HG02623 (cell line): ENCODE data around the gene SORCS2.

Experiments
- ATAC-seq: cut with Tn5 transposase; IDR thresholded peaks from one replicate; pipeline ENCODE4 v1.9.1; 2021; ENCODE audit warnings: moderate library complexity; ENCODE audit not compliant: unreplicated experiment

The SORCS2 gene

DNA sequence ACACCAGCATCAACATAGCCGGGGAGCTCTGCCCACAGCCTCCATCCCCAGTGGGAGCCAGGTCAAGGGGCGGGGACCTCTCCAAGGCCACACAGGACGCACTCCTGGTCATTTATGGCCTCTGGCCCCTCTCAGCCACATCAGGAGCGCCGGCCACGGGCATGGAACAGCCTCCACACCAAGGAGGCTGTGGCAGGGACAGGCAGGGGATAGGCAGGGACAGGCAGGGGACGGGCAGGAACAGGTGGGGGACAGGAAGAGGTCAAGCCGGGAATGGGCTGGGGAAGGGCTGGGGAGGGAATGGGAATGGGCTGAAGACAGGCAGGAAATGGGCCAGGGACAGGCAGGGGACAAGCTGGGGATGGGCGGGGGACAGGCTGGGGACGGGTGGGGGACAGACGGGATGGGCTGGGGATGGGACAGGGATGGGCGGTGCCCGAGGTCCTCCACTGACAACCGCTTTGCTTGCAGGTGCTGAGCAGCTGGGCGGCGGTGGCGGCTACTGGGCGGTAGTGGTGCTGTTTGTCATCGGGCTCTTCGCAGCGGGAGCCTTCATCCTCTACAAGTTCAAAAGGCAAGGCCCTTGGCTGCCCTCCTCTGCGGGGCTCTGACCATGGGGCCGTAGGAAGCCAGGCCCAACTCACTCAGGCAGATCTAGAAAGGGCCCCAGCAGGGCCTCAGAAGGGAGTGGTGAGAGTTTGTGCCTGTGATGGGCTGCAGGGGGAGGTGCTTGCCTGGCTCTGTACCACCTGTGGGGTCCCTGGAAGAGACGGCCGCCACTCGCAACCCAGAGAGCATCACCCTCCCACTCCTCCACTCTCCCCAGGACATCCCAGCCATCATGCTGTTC lies 541.7 kb downstream of the SORCS2 start:
- ATAC-seq: no peak

GRCh38 chr4:7734651-7735260 lies 542.4 kb downstream of the SORCS2 start:
- ATAC-seq: no peak

DNA sequence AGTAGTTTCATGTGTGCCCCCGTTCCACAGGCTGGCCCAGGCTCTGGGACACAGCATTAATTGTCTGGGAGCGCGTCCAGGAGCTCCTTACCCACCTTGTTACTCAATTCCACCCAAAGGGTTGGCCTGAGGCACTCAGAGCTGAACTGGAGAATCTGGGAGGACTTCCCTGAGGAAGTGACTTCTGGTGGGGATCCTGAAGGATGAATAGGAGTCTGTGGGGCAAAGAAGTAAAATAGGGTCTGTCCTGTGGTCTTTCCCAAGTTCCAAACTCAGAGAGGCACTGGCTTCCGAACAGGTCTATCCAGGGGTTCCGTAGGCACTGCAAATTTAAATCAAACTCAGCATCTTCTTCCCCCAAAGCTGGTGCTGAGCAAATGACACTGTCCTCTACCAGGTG lies 543.1 kb downstream of the SORCS2 start:
- ATAC-seq: no peak

DNA sequence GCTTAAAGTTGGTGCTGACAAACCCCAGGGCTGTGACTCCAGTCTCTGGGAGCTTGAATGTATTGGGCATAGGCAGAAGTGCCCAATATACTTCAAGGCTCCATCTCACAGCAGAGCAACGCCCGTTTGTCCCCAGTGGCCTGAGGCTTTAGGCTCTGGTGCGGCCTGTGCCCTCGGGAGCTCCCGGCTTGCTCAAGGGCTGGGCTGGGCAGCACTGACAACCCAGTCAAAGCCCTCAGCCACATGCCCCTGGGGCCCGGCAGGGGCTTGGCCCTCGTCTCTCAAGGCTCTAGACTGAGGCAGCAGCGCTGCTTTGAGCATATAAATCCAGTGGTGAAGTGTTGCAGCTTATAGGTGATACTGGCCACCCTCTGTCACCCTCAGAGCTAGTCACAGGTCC lies 543.6 kb downstream of the SORCS2 start:
- no peak for ATAC-seq

DNA sequence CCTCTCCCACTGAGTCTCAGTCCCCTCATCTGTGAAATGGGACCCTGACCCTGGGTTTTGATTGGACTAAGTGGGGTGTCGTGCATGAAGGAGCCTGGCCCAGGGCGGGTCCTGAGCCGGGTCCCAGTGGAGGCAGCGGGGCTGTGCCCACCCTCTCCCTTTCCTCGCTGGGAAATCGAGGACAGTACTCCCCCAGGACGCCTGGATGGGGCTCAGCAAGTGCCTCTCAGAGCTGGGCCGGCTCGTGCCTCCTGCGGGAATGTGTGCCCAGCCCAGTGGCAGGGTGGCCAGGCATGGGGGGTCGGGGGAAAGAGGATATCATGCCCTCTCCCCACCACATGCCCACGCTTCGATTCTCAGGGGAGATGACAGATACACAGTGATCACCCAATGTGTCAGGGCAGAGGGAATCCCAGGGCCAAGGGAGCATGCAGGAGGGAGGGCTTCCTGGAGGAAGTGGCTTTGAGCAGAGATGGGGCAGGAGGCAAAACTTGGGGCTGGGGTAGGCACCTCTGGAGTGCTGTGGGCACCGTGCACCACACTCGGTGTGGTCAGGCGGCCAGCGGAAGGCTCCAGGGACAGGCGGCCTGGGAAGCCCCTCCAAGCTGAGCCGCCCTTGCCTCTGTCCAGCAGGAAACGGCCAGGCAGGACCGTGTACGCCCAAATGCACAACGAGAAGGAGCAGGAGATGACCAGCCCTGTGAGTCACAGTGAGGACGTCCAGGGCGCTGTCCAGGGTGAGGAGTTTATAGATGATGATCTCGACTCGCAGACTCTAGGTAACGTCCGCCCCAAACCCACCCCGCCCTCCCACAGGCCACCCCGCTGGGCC lies 544.3 kb downstream of the SORCS2 start:
- ATAC-seq: no peak

DNA sequence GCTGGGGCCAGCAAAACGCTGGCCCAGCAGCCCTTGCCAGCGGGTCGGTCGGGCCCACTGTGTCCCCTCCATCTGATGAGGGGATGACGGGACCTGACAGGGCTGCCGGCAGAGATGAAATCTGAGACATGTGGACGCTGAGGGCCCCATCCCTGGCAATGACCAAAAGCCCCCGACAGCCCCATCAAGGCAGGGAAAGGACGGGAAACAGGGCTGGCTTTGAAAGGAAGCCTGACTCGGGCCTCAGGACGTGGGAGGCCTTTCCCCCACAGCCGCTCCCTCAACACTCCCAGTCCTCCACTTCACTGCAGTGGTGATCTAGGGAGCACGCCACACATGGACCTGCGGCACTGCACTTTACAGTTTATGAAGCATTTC lies 544.9 kb downstream of the SORCS2 start:
- ATAC-seq: no peak

DNA sequence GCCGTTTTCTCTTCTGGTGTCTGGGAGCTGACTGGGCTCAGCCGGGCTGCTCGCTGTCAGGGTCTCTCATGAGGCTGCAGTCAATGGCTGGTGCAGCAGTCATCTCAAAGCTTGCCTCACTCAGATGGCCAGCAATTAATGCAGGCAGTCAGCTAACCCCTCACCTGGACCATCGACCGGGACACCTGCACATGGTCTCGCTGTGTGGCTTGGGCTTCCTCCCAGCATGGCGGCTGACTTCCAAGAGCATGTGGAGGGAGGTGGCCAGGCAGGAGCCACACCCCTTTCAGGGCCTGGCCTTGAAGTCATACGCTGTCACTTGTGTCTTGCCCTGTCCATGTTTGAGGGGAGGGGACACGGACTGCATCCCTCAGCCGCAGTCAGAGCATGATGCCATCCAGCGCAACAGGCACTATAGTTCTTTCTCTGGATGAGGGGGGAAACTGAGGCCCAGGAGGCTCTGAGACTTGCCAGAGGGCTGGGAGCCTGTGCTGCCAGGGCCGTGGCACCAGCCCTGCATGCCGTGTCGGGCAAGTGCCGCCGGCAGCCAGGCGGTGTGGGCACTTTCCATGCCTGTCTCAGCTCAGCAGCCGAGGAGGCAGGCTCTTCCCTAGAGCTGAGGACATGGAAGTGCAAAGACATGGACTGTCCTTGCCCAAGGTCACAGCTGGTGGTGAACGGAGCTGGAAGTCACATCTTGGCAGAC lies 545.6 kb downstream of the SORCS2 start:
- ATAC-seq: no peak

DNA sequence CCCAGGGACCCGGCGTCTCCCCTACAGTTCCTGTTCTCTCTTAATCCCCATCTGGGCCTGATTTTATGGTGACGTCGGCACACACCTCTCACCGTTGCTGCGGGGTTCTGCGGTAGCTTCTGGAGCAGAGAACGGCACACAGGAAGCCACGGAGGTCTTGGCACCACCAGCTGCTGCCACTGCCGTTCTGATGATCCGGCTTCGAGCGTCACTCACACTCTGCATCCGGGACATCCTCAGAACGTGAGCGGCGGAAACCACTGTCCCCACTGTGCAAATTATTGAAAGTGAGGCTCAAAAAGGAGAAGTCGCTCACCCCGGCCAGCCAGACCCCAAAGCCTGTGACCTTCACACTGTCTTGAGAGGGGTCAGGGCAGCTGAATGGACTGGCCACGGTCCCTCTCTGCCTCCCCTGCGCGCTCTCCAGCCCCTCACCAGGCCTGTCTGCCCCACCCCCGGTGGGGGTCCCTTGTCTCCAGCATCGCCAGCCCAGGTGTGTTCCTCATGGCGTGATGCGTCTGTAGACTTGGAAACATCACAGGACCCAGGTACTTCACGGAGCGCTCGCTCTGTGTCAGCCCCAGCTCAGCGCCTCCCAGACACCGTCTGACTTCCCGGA lies 546.2 kb downstream of the SORCS2 start:
- no peak for ATAC-seq

GRCh38 chr4:7739077-7739917 lies 547.0 kb downstream of the SORCS2 start:
- ATAC-seq: no peak

- no peak for ATAC-seq
Observed at GRCh38 chr4:7739918-7740865, 547.9 kb downstream of the SORCS2 start.

GRCh38 chr4:7740866-7741525 lies 548.7 kb downstream of the SORCS2 start:
- ATAC-seq: no peak

GRCh38 chr4:7741946-7742806 lies 549.8 kb downstream of the SORCS2 start:
- ATAC-seq: no peak

DNA sequence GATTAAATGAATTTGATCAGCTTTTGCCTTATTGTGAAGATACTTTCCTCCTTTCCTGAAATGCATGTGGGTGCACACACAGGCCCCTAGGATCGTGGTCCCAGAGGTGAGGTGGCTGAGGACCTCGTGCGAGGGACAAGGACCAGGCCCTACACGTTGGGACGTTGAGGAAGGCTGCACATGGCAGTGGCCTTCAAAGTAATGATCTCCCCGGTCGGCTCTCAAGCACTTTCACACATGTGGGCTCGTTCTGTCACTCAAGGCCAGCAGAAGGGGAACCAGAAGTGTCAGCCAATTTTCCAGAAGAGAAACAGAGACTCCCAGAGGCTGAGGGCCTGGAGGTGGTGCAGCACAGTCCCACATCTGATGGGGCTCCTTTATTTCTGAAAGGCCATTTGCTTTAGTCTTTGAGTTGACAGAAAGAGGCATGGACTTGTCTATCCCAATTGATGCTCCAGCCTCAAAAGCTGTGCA lies 550.5 kb downstream of the SORCS2 start:
- no peak for ATAC-seq

- no peak for ATAC-seq
Observed at GRCh38 chr4:7744142-7744804, 551.9 kb downstream of the SORCS2 start.

GRCh38 chr4:7745301-7745885 lies 553.1 kb downstream of the SORCS2 start:
- no peak for ATAC-seq
